OCI-LY3 (cell line): ENCODE data around the gene POLK.

ENCODE experiments used
- H2AFZ ChIP-seq: fragments of 200-600, 300-600 bp; shearing (Covaris generic); 2 replicates; pipeline ENCODE4 v1.6.0; 2014; ENCODE audit warnings: antibody characterized with exemption, low read depth, low read length
- H3K27ac ChIP-seq: fragments of 200-600, 300-600 bp; sonication (generic); 2 replicates; pipeline ENCODE4 v1.5.1; 2014; ENCODE audit warnings: mild to moderate bottlenecking, low read length, moderate library complexity, mixed read lengths
- H3K27me3 ChIP-seq: fragments of 200-600, 300-600 bp; sonication (generic); 2 replicates; pipeline ENCODE4 v1.6.1; 2014; ENCODE audit warnings: low read depth, low read length, mixed read lengths
- H3K36me3 ChIP-seq: fragments of 200-600, 300-600 bp; sonication (generic); replicated peaks from 2 replicates; pipeline ENCODE3; 2014; ENCODE audit warnings: low read depth, low read length, mixed read lengths
- H3K4me1 ChIP-seq: fragments of 300-600, 200-600 bp; sonication (generic); 2 replicates; pipeline ENCODE4 v1.6.1; 2014; ENCODE audit warnings: low read length, mixed read lengths
- H3K4me2 ChIP-seq: fragments of 200-600, 300-600 bp; sonication (generic); 2 replicates; pipeline ENCODE4 v1.6.1; 2014; ENCODE audit warnings: low read length, mixed read lengths
- H3K4me3 ChIP-seq: fragments of 300-600, 200-600 bp; sonication (generic); 2 replicates; pipeline ENCODE4 v1.5.1; 2014; ENCODE audit warnings: antibody characterized with exemption, mild to moderate bottlenecking, low read length, moderate library complexity
- H3K79me2 ChIP-seq: fragments of 300-600, 200-600 bp; shearing (Covaris generic); 2 replicates; pipeline ENCODE4 v1.6.1; 2014; ENCODE audit warnings: mild to moderate bottlenecking, low read length, mixed read lengths
- H3K9ac ChIP-seq: fragments of 300-600, 200-600 bp; shearing (Covaris generic); 2 replicates; pipeline ENCODE4 v1.6.0; 2014; ENCODE audit warnings: mild to moderate bottlenecking, low read length, moderate library complexity
- H3K9me3 ChIP-seq: fragments of 200-600, 300-600 bp; shearing (Covaris generic); 2 replicates; pipeline ENCODE4 v1.6.1; 2014; ENCODE audit warnings: low read length, mixed read lengths; ENCODE audit not compliant: insufficient read depth
- H4K20me1 ChIP-seq: fragments of 200-600, 300-600 bp; sonication (generic); 2 replicates; pipeline ENCODE4 v1.6.1; 2016; ENCODE audit warnings: low read length, mixed read lengths; ENCODE audit not compliant: insufficient read depth
- EZH2phosphoT487 ChIP-seq: fragments of 200-600 bp; shearing (Covaris generic); IDR thresholded peaks from 2 replicates; pipeline ENCODE4 v1.6.1; 2018; ENCODE audit warnings: antibody characterized with exemption, mixed run types, low read depth
- TF ChIP-seq, protein P1 (sequence below): fragments of 200-600, 300-600 bp; sonication (generic); IDR thresholded peaks from 2 replicates; pipeline ENCODE4 v1.5.1; 2014; ENCODE audit warnings: antibody characterized with exemption, low read length, low read depth

Gene POLK

DNA sequence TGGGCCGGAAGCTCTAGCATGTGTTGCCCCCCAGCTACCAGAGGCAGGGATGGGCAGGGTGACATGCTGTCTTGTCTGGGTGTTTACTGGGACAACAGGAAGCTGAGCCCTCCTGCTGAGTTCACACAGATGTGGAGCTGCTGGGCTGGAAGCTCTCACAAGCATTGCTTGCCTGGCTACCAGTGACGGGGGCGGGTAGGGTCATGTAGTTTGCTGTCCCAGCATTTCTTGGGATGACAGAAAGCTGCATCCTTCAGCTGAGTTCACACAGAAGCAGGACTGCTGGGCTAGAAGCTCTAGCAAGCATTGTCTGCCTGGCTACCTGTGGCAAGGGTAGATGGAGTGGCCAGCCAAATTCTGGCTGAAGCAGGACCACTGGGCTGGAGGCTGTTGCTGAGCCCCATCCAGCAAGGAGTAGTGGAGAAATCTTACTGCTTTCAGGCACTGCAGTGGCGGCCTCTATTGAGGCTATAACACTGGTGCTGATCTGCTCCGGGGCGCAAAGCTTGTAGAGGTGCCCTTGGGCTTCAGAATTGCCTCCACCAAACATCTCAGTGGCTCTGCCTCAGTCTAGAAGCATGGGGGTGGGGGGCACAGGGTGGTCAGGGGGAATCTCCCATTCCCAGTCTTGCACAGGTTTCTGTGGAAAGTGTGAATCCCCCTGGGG, 25.1 kb downstream of the POLK start:
- H3K36me3 ChIP-seq = peaks cover 19% of the 10 kb centered on the region
- H4K20me1 ChIP-seq = no peaks in the 10 kb centered on the region
- no peak overlapping the region for H3K4me3 ChIP-seq
- no peak overlapping the region for H3K9ac ChIP-seq
- peaks cover 29% of the 10 kb centered on the region for H3K79me2 ChIP-seq
- no peak overlapping the region for H2AFZ ChIP-seq
- H3K27me3 ChIP-seq = no peaks in the 10 kb centered on the region
- no peak for TF ChIP-seq EZH2phosphoT487
- TF ChIP-seq, protein P1, sequence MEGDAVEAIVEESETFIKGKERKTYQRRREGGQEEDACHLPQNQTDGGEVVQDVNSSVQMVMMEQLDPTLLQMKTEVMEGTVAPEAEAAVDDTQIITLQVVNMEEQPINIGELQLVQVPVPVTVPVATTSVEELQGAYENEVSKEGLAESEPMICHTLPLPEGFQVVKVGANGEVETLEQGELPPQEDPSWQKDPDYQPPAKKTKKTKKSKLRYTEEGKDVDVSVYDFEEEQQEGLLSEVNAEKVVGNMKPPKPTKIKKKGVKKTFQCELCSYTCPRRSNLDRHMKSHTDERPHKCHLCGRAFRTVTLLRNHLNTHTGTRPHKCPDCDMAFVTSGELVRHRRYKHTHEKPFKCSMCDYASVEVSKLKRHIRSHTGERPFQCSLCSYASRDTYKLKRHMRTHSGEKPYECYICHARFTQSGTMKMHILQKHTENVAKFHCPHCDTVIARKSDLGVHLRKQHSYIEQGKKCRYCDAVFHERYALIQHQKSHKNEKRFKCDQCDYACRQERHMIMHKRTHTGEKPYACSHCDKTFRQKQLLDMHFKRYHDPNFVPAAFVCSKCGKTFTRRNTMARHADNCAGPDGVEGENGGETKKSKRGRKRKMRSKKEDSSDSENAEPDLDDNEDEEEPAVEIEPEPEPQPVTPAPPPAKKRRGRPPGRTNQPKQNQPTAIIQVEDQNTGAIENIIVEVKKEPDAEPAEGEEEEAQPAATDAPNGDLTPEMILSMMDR = no peak
- H3K4me1 ChIP-seq = no peaks in the 10 kb centered on the region
- no peak overlapping the region for H3K27ac ChIP-seq
- H3K4me2 ChIP-seq = no peak overlapping the region
- no peaks in the 10 kb centered on the region for H3K9me3 ChIP-seq

- TF ChIP-seq EZH2phosphoT487 = no peak
- TF ChIP-seq, protein P1 = no peak
- Histone ChIP-seq H3K36me3 (peaks cover 15% of the 10 kb centered on the region), H3K4me2 (no peak overlapping the region), H2AFZ (no peak overlapping the region), H3K9me3 (no peaks in the 10 kb centered on the region), H3K4me3 (no peak overlapping the region), H3K79me2 (peaks cover 22% of the 10 kb centered on the region), H3K27me3 (no peaks in the 10 kb centered on the region), H4K20me1 (no peaks in the 10 kb centered on the region), H3K9ac (no peak overlapping the region), H3K4me1 (no peaks in the 10 kb centered on the region), H3K27ac (no peak overlapping the region)
These were observed 26.5 kb downstream of the POLK start for GRCh38 chr5:75538211-75538610.

DNA sequence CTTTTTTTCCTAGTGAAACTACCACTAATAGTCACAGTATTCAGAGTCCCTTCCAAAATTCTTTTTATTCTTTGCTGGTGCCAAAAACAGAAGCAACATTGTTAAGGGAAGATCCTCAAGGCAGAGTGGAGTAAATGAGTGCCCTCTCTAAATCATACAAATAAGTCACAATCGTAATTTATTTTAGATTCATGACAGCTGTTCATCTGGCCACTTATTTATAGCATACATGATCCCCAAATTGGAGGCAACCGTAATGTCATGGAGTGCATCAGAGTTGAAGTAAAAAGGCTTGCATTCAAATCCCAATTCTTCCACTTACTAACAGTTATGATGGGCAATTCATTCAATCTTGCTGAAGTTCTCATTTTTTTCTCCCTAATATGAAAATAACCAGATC, 33.4 kb downstream of the POLK start:
- Histone ChIP-seq H3K27me3 (no peaks in the 10 kb centered on the region), H2AFZ (no peak overlapping the region), H4K20me1 (no peaks in the 10 kb centered on the region), H3K4me3 (no peak overlapping the region), H3K9me3 (no peaks in the 10 kb centered on the region), H3K36me3 (peaks cover 2% of the 10 kb centered on the region), H3K4me2 (no peak overlapping the region), H3K9ac (no peak overlapping the region), H3K4me1 (no peaks in the 10 kb centered on the region), H3K27ac (no peak overlapping the region), H3K79me2 (no peaks in the 10 kb centered on the region; the same call in 1 of the 2 replicates)
- no peak for TF ChIP-seq EZH2phosphoT487
- TF ChIP-seq, protein P1 = no peak

GRCh38 chr5:75546830-75547229, 35.1 kb downstream of the POLK start:
- Histone ChIP-seq H3K9me3 (no peaks in the 10 kb centered on the region), H3K27ac (no peak overlapping the region), H2AFZ (no peak overlapping the region), H3K36me3 (peaks cover 2% of the 10 kb centered on the region), H3K4me1 (no peaks in the 10 kb centered on the region), H3K79me2 (no peaks in the 10 kb centered on the region), H3K4me2 (no peak overlapping the region), H4K20me1 (no peaks in the 10 kb centered on the region), H3K27me3 (no peaks in the 10 kb centered on the region), H3K4me3 (no peak overlapping the region), H3K9ac (no peak overlapping the region)
- TF ChIP-seq, protein P1 = no peak
- TF ChIP-seq EZH2phosphoT487 = no peak
